Keratinocyte (primary cell): ENCODE data around the gene ERC1. TPM values are rescaled to one million over a fixed set of nuclear protein-coding genes. Genes with fewer than 3 reads are reported as not detected.
A peak's percentile ranks its signal among the peaks of the same experiment; 100 is the strongest.

Experiments used
- DNase-seq: peaks from one replicate; pipeline ENCODE4 v3.0.0-alpha.2; 2011; ENCODE audit warnings: low read depth, missing footprints, low spot score
- FAIRE-seq: peaks from 2 replicates; lab custom pipeline; 2011; peaks lifted over from hg19 to GRCh38; lab: Jason Lieb, UNC
- H2AFZ ChIP-seq: 2 replicates; pipeline ENCODE4 v1.6.0; 2012; ENCODE audit warnings: low read length, control low read depth, inconsistent platforms; ENCODE audit not compliant: control insufficient read depth
- H3K27ac ChIP-seq: 2 replicates; pipeline ENCODE4 v1.5.1; 2011; ENCODE audit warnings: low read length; ENCODE audit not compliant: control insufficient read depth, insufficient read depth
- H3K27me3 ChIP-seq: 3 replicates; pipeline ENCODE4 v1.6.0; 2011; ENCODE audit warnings: low read length; ENCODE audit not compliant: control insufficient read depth, insufficient read depth; ENCODE audit errors: extremely low read depth
- H3K36me3 ChIP-seq, 2 experiments: 2 replicates in 1 of 2; 3 replicates in 1 of 2; pipeline ENCODE4 v1.5.1; 2011; ENCODE audit warnings: low read length in 2 of 2, mild to moderate bottlenecking in 1 of 2; ENCODE audit not compliant: control insufficient read depth in 2 of 2, insufficient read depth in 2 of 2; ENCODE audit errors: extremely low read depth in 1 of 2
- H3K4me1 ChIP-seq: 3 replicates; pipeline ENCODE4 v1.5.1; 2011; ENCODE audit warnings: low read length; ENCODE audit not compliant: control insufficient read depth, insufficient read depth; ENCODE audit errors: extremely low read depth
- H3K4me2 ChIP-seq: 3 replicates; pipeline ENCODE4 v1.6.0; 2011; ENCODE audit warnings: low read depth, low read length; ENCODE audit not compliant: control insufficient read depth, insufficient read depth; ENCODE audit errors: extremely low read depth
- H3K4me3 ChIP-seq, 3 experiments: fragments of 200-600 bp in 1 of 3; sonication (generic) in 1 of 3; 2 replicates in 2 of 3; 3 replicates in 1 of 3; pipeline ENCODE4 v1.5.1; 2011 to 2016; ENCODE audit warnings: low read length in 3 of 3, mild to moderate bottlenecking in 3 of 3, control low read depth in 2 of 3, inconsistent platforms in 1 of 3, low read depth in 1 of 3, mixed read lengths in 1 of 3, mixed run types in 1 of 3, moderate library complexity in 1 of 3; ENCODE audit not compliant: control insufficient read depth in 2 of 3, insufficient read depth in 2 of 3; ENCODE audit errors: extremely low read depth in 1 of 3
- H3K79me2 ChIP-seq: 2 replicates; pipeline ENCODE4 v1.6.0; 2012; ENCODE audit warnings: low read length; ENCODE audit not compliant: control insufficient read depth, insufficient read depth
- H3K9ac ChIP-seq: 3 replicates; pipeline ENCODE4 v1.6.0; 2011; ENCODE audit warnings: low read length; ENCODE audit not compliant: control insufficient read depth, insufficient read depth; ENCODE audit errors: extremely low read depth
- H3K9me1 ChIP-seq: 3 replicates; pipeline ENCODE4 v1.6.0; 2011; ENCODE audit warnings: low read length; ENCODE audit not compliant: control insufficient read depth, insufficient read depth; ENCODE audit errors: extremely low read depth
- H3K9me3 ChIP-seq: 2 replicates; pipeline ENCODE4 v1.5.1; 2012; ENCODE audit warnings: low read depth, low read length; ENCODE audit not compliant: control insufficient read depth
- H4K20me1 ChIP-seq: 3 replicates; pipeline ENCODE4 v1.6.0; 2011; ENCODE audit warnings: low read length; ENCODE audit not compliant: control insufficient read depth, insufficient read depth; ENCODE audit errors: extremely low read depth
- EZH2 ChIP-seq: IDR thresholded peaks from one replicate; pipeline ENCODE4 v1.6.1; 2012; ENCODE audit warnings: inconsistent platforms, mild to moderate bottlenecking, low read length, moderate library complexity
- dilution Hi-C: fragments of 300-500 bp; cut with MboI; formaldehyde crosslinking; loops from one replicate; pipeline ENCODE4 v1.7.0; 2020; ENCODE audit warnings: low sequenced_read_pairs; ENCODE audit not compliant: extremely low pct_ligation_motif_present
- polyA plus RNA-seq, 5 experiments: library from polyadenylated mRNA; depleted of rRNA in 3 of 5; stranded (reverse) in 3 of 5; stranded (forward) in 1 of 5; unstranded in 1 of 5; fragments of >200 nt; gene quantifications; 1 replicate in 1 of 5; 2 replicates in 3 of 5; 3 replicates in 1 of 5; pipeline versions ENCODE4 v1.2.1 to v1.2.3, GENCODE V29; 2011 to 2012; ENCODE audit warnings: missing spikeins in 2 of 5, low read depth in 1 of 5, low replicate concordance in 1 of 5
- TF ChIP-seq, protein P1 (sequence below), 3 experiments: IDR thresholded peaks in 1 of 3; conservative IDR thresholded peaks in 1 of 3; optimal IDR thresholded peaks in 1 of 3; 2 replicates in 2 of 3; 3 replicates in 1 of 3; pipeline versions ENCODE3 to v1.5.1; 2011; ENCODE audit warnings: low read length in 3 of 3, mild to moderate bottlenecking in 3 of 3, moderate library complexity in 2 of 3, control low read depth in 1 of 3, inconsistent platforms in 1 of 3; ENCODE audit not compliant: insufficient read depth in 2 of 3; ENCODE audit errors: extremely low read depth in 1 of 3

Gene ERC1
- polyA plus RNA-seq, 1 donor (not counting 4 experiments of a cell fraction or from before 2014, with no cell fraction given): 16.1 TPM

DNA sequence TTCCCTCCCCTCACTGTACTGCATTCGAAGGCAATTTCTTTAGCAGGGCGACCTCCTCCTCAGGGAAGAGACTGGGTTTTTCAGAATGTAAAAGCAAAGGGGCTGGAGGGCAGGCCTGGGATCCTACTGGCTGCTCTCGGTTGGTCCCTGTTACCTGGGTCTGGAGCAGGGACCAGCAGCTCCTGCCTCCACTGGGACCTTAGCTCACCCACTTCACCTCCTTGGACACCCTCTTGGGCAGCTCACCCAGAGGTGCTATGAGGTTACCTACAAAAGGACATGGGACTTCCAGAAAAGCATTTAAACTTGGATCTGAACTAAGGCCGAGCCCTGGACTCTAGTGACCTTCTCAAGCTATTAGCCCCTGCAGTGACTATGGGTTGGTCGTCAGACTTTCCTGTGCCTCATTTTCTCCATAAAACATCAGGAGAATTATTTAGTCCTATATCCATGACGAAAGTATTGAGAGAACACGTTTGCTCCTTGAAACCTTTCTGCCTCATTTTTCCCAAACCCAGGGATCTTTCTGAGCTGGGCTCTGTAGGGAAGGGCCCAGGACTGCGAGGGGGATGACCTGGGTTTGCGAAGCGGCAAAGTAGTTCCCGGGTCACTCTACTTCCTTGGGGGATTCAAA lies 538.3 kb downstream of the ERC1 start:
- Histone ChIP-seq H3K4me2 (peak overlapping the region; percentile 74), H2AFZ (peak overlapping the region; percentile 22), H3K36me3 (no peaks in the 10 kb centered on the region), H3K9ac (peak overlapping the region; percentile 63), H3K4me1 (peaks cover 31% of the 10 kb centered on the region), H3K9me3 (no peaks in the 10 kb centered on the region), H3K27ac (no peak overlapping the region), H3K9me1 (no peaks in the 10 kb centered on the region), H3K79me2 (peaks cover 32% of the 10 kb centered on the region), H4K20me1 (peaks cover 7% of the 10 kb centered on the region), H3K27me3 (peaks cover 23% of the 10 kb centered on the region), H3K4me3 (peak overlapping the region in 1 of 3 experiments; percentile 61)
- peak; percentile 39 for FAIRE-seq
- DNase-seq: no peak
- no peak for TF ChIP-seq EZH2
- TF ChIP-seq, protein P1, sequence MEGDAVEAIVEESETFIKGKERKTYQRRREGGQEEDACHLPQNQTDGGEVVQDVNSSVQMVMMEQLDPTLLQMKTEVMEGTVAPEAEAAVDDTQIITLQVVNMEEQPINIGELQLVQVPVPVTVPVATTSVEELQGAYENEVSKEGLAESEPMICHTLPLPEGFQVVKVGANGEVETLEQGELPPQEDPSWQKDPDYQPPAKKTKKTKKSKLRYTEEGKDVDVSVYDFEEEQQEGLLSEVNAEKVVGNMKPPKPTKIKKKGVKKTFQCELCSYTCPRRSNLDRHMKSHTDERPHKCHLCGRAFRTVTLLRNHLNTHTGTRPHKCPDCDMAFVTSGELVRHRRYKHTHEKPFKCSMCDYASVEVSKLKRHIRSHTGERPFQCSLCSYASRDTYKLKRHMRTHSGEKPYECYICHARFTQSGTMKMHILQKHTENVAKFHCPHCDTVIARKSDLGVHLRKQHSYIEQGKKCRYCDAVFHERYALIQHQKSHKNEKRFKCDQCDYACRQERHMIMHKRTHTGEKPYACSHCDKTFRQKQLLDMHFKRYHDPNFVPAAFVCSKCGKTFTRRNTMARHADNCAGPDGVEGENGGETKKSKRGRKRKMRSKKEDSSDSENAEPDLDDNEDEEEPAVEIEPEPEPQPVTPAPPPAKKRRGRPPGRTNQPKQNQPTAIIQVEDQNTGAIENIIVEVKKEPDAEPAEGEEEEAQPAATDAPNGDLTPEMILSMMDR (optimal IDR thresholded peaks at IDR 0.05 in 1 of 3, IDR thresholded peaks at IDR 0.05 in 1 of 3, conservative IDR thresholded peaks at IDR 0.05 in 1 of 3; ENCODE audit: extremely low read depth in 1 of 3, insufficient read depth in 2 of 3, low read length in 3 of 3): no peak
- dilution Hi-C loops: no loop called here

DNA sequence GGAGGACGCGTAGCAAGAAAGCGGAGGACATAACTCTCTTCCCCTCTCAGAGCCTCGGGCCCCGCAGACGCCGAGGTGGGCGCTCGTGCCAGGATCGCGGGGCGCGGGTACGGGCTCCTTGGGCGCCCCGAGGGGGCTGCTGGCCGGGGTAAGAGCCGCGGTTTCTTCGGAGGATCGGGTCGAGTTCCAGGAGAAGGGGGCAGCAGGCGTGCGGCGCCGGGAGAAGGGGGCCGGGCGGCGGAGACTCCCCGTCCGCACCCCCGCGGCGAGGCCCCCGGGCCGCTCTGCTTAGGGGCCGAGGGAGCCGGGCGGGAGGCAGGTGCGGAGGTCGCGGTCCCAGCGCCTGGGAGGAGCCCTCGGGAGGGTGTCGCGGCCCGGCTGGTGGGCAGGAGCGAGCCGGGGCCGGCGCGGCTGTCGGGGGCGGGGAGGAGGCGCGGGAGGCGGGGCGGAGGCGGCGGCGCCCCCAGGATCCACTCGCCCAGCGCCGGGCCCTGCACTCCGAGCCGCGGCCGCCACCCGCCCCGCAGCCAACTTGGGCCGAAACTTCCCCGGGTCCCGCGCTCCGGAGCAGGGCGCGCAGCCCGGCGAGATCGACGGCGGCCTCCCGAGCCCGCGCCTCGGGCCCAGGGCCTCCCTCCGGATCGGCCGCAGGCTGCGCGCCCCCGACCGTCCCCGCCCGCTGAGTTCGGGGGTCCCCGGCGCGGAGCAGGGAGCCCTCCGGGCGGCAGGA lies 539.0 kb downstream of the ERC1 start:
- TF ChIP-seq EZH2: no peak
- TF ChIP-seq, protein P1 (optimal IDR thresholded peaks at IDR 0.05 in 1 of 3, IDR thresholded peaks at IDR 0.05 in 1 of 3, conservative IDR thresholded peaks at IDR 0.05 in 1 of 3; ENCODE audit: extremely low read depth in 1 of 3, insufficient read depth in 2 of 3, low read length in 3 of 3): no peak
- Histone ChIP-seq H3K36me3 (no peaks in the 10 kb centered on the region), H3K9me3 (no peaks in the 10 kb centered on the region), H4K20me1 (peaks cover 7% of the 10 kb centered on the region), H3K9ac (peak overlapping the region; percentile 63), H3K4me3 (peak overlapping the region; percentile 22 to 61 (median 43)), H2AFZ (peak overlapping the region; percentile 22), H3K4me2 (peak overlapping the region; percentile 74), H3K27ac (no peak overlapping the region), H3K4me1 (peaks cover 31% of the 10 kb centered on the region), H3K27me3 (peaks cover 23% of the 10 kb centered on the region), H3K9me1 (no peaks in the 10 kb centered on the region), H3K79me2 (peaks cover 39% of the 10 kb centered on the region)
- DNase-seq: no peak
- dilution Hi-C loops: no loop called here
- FAIRE-seq: no peak
